IPS DF 4.7 (cell line): Measurements from ENCODE around the gene PNMA6F.
"Not testable (repeated sequence)": the region's sequence is repeated elsewhere in the genome, so short reads cannot be mapped to it uniquely, and the experiment has no call there.

ENCODE experiments used
- DNase-seq: peaks from one replicate; pipeline ENCODE4 v3.0.0-alpha.2; 2013; ENCODE audit warnings: low spot score; ENCODE audit errors: extremely low read depth

The PNMA6F gene

DNA sequence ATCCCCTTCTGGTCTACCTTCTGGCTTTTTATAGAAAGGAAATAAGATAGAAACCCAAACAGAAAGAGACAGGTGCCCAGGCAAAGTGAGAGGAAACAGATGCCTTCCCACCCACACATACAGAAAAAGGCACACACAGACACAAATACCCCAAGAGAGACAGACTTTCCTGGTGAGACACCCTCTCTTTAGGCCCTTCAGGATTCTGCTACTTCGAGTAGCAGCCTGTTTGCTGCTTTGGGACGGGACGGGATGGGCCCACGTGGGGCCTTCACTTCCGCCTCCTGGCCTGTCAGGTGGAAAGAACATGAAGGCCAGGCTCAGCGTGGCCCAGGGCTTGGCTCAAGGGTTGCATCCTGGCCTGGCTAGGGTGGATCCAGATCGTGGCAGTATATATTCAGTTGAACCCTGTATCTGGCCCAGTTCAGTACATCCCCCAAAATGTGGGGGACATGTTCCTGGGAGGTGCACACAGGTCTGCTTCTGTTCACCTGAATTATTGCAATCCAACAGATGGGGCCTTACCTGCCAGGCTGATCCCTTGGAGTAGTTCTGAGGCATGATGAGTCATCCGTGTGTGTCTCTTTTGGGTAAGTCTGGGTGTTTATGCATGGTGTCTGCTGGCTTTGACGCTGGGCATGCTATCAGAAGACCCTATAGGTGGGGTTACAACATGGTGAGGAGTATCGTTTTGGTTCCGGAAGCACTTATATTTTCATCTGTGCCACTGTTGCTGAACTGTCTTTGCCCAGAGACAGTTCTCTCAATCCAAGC, 14.7 kb upstream of the PNMA6F start:
- DNase-seq = no peak

GRCh38 chrX:153334654-153335295, 13.2 kb upstream of the PNMA6F start:
- DNase-seq = no peak

DNA sequence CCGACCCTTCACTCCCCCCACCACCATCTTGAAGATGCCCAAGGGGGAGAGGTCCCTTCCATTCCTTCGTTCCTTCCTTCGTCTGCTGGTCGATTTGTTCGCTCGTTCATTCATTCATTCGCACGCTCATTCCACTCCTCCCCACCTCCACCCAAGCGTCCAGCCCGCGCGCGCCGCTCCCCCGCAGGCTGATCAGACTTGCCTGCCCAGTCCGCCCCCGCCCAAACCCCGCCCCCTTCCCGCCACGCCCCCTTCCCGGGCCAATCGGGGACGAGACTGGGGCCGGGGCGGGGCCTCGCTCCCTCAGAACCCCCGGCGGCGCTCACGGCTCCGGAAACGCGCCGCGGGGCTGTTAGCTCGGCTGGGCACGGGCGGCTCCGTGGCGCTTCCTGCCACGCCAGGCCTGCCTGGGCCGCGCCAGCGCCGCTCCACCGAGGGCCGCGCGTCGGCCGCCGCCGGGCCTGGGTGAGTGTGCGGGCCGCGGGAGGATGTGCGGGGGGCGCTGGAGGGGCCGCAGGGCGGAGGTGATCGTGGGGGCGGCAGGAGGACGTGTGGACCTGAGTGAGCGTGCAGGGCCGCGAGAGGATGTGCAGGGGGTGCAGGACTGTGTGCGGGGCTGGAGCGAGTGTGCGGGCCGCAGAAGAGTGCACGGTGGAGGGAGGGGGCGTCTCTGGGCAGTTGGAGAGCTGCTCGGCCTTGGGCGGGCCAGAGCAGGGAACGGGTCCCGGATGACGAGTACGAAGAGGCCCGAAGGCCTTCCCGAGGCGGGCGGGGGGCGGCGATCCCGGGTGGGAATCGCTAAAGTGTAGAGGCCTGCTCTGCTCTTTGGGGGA, 12.5 kb upstream of the PNMA6F start, which contains the start of gene ZNF275:
TSS of gene ZNF275 (plus strand) at position 333 of the 833 bp plus-strand sequence. CDS start 2,527 bp downstream, outside the sequence.
- no peak for DNase-seq

GRCh38 chrX:153333266-153333665, 11.7 kb upstream of the PNMA6F start:
- DNase-seq = no peak

GRCh38 chrX:153327561-153327960, 6.0 kb upstream of the PNMA6F start:
- DNase-seq = no peak

DNA sequence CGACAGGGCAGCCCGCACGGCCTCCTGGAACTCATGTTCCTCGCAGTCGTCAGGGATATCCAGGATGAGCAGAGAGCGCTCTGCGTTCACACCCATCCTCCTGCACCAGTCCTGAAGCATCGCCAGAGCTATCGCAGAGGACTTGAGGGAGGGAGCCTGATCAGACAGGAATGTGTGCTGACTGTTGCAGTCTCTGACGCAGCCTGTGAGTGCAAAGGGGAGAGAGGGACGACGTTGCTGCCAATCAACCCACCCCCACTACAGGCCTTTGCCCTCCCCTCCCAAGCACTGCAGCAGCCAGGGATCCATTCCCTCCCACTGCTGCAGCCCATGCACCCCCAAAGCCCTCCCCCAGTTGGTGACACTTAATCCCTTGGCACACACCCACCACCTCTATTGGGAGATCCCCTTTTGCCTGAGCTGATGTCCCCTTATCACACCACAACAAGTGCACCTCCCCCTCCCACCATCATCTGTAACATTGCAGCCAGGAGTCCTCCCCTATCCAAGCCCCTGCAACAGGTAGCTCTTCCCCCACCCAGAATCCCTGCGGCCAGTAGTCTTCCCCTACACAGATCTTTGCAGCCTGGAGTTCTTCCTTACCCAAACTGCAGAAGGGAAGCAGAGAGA, 897 bp downstream of the PNMA6F start:
- no peak for DNase-seq

DNA sequence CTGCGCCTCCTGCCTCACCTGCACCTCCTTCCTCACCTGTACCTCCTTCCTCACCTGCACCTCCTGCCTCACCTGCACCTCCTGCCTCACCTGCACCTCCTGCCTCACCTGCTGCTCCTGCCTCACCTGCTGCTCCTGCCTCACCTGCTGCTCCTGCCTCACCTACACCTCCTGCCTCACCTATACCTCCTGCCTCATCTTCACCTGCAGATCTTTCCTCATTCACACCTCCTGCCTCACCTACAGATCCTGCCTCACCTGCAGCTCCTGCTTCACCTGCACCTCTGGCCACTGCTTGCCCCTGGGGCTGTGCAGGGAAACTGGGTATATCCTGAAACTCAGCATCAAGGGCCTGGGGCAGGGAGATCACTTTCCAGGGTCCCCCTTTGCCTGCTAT, 1.5 kb downstream of the PNMA6F start:
- not testable (repeated sequence) for DNase-seq

DNA sequence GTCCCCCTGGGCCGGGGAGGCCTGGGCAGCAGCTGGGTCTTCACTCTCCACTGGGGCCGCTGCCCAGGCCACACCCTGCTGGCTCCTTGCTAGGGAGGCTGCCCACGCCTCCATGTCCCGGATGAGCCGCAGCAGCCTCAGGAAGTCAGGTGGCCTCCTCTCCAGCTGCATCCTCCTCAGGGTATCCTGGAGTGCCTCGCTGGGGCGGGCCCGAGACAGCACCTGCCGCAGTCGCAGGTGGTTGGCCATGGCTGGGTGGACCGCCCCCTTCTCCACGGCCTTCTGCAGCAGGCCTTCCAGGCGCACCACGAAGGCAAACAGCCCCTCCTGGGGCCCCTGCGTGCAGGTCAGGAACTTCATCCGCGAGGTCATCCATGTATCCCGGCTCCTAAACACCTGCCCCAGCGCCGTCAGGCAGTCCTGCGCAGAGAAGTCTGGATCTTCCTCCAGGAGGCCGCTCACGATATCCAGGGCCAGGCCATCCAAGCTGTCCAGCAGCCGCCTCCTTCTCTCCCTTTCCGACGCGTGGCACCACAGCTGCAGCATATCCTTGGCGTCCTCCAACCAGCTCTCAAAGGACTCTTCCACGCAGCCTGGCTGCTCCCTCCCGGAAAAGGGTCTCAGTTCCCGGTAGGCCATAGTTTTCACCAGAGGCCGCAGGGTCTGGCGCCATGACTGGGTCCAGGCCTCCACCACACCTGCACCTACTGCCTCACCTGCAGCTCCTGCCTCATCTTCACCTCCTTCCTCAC, 2.1 kb downstream of the PNMA6F start:
- DNase-seq = no peak

DNA sequence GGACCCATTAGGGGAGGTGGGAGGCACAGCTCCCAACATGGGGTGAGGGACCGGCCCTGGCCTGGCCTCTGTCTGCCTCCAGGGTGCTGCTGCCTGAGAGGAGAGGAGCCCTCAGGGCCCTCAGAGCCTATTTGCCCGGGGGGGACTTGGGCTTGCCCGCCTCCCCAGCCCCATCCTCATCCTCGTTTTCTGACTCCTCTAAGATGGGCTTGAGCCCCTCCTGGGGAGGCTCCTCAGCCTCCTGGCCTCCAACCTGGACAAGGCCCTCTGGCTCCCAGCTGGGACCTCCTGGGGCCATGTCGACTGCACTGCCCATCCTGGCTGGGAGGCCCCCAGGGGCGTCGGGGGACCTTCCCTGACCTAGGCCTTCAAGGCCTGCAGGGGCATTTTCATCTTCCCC, 2.8 kb downstream of the PNMA6F start:
- no peak for DNase-seq

GRCh38 chrX:153317996-153318722, 3.4 kb downstream of the PNMA6F start:
- no peak for DNase-seq

GRCh38 chrX:153317306-153317705, 4.3 kb downstream of the PNMA6F start:
- DNase-seq = no peak

GRCh38 chrX:153312842-153313241, 8.7 kb downstream of the PNMA6F start:
- DNase-seq = no peak

DNA sequence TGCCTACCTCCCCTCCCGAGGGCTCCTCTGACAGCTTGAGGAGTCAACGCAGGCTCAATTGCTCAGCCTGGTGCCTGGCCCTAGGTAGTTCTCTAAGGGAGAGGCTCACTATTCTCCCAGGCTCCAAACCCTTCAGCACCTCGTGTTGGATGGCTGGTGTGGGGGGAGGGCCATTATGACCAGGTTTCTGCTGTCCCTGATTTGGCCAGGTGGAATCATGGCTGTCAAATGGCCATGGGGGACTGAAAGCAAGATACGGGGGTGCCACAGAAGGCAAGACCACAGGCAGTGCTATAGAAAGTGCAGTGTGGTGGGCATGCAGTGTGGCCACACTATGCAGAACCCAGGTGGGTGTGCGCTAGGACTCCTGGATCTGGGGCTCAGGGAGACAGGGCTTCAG, 9.5 kb downstream of the PNMA6F start:
- DNase-seq = no peak

DNA sequence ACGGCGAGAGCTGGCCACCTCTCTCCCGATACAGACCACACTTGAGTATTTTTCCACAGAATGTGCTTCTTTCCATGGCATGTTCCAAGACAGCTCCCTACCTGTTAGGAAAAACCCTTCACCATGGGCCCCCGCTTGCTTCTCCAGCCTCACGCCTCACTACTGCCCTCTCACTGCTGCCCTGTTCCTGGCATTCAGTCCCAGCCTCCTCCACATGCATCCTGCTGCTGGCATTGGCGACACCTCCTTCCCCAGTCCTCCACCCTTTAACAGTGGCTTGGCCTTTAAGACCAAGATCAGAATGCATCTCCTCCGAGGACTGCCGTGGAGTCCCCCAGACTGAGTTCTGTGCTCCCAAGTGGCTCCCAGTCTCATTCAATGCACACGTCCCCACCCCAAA, 10.7 kb downstream of the PNMA6F start:
- no peak for DNase-seq

DNA sequence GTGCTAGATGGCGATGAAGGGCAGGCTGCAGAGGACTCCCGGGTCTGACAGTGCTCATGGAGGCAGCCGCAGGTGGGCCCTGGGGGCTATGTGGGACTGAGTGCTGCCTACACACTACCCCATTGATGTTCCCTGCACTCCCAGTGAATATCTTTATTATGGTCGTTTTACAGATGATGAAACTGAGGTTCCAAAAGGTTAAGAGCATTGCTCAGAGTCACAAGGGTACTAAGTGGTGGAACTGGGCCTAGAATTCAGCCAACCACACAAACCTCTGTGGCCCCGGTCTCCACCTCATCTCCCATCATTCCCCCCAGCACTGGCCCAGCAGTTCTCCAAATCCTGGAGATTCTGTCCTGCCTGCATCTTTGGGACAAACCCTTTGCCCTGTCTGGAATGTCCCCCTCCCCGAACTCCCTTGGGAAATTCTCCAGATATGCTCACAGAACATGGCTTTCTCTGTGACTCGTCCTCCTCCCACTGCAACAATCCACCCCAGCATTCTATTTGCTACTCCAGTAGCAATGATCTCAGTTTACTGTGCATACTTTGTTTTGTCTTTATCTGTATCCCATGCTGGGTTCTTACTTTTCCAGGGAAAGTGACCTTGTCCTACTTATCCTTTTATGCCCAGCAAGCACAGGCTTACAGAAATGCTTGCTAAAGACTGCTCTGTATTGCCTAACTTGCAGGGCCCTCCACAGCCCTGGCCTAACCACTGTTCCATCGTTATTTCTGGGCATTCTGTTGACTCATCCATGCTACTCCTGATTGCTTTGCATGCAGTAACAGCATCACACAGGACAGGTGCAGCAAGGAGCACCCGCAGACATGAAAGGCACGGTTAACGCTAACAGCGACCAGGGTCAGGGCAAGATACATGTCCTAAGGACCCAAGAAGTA, 14.0 kb downstream of the PNMA6F start:
- DNase-seq = no peak

DNA sequence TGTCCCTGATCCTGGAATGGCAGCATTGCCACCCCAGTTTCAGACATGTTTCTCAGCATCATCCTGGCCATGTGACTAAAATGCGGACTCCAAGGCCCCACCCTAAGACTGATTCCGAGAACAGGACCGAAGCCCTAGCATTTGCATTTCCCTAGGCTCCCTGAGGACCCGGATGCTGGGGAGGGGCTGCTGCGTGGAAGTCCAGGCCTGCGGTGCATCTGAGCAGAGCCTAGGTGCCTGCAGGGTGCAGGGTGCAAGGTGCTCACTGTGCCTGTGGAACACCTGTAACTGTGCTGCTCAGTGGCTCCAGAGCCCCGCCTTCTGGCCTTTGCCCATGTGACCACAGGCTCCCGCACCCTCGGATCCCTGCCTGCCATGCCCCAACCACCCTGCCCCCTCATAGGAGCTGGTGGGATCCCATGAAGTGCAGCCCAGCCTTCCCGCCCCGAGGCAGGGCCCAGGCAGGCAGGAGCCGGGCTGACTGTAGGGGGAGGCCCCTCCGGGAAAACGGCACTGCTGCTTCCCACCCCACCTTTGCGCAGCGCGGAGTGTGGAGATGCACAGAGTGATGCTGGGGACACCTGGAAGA, 14.9 kb downstream of the PNMA6F start:
- DNase-seq = no peak

GRCh38 chrX:153305972-153306371, 15.6 kb downstream of the PNMA6F start:
- no peak for DNase-seq

GRCh38 chrX:153304988-153305736, 16.4 kb downstream of the PNMA6F start:
- no peak for DNase-seq
